ENCODE measurements around the gene NMUR1. TPM values are rescaled to one million over a fixed set of nuclear protein-coding genes. Genes with fewer than 3 reads are reported as not detected.

The NMUR1 gene
- total RNA-seq, 4 donors from 2014 or later = 0.32 to 2.2 (median 0.55) TPM; not detected in 1

DNA sequence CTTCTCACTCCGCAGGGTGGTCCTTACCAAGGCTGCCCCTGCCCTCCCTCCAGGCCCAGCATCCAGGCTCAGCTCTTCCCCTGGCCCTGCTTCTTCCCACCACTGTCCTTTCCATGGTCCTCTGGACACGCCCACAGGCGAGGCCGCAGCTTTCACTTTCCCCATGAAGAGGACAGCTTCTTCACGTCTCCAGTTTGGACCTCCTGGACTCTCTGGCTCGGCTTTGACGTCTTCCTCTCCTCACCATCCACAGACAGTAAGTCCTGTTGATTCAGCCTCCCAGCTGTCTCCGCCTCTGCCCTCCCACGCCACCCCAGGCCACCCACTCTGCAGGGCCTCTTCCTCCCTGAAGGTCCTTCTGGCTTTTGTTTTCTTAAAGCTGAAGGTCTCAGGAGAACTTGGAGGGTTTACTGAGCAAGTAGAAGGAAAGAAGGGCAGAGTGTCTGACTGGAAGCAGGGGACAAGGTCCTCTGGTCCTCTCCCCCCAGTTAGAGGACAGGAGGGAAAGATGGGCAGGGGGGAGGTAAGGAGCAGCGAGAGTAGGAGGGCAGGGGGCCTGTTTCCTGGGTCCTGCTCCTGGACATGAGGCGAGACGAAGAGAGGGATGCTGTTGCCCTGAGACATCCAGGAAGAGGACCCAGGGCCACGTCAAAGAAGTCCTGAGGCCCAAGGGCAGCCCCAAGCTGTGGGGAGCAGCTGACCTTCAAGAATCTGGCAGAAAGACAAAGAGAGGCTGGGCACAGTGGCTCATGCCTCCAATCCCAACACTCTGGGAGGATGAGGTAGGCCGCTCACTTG lies 24.7 kb upstream of the NMUR1 start:
- in situ Hi-C loops (cut with MboI; ENCODE audit: low pct_ligation_motif_present in 1 of 4, low pct_unique_long_range_greater_than_20kb in 1 of 4, low sequenced_read_pairs in 3 of 4) = no loop called here
- Histone ChIP-seq H3K27me3 (no peaks in the 10 kb centered on the region), H3K36me3 (no peaks in the 10 kb centered on the region), H3K9me3 (peaks cover 11 to 12% of the 10 kb centered on the region in 2 donors), H3K4me1 (peaks cover 0 to 26% (median 10%) of the 10 kb centered on the region in 4 donors), H3K27ac (peak overlapping the region; percentile 69 to 86 (median 80)), H3K4me3 (peak overlapping the region in 1 of 4 donors; percentile 36)
- DNase-seq = peak; percentile 64
- TF ChIP-seq POLR2A (IDR thresholded peaks at IDR 0.05) (no peak), POLR2AphosphoS5 (IDR thresholded peaks at IDR 0.05) (peak in 1 of 3 donors; percentile 26)
- 8 to 49% methylated on average over 4 to 14 of the region's 14 CpGs for WGBS, 2 donors (ENCODE audit: low coverage in 1 of 2)
- intact Hi-C loops (cut with DNase I; ENCODE audit: low total_unique reads) = no loop called here

DNA sequence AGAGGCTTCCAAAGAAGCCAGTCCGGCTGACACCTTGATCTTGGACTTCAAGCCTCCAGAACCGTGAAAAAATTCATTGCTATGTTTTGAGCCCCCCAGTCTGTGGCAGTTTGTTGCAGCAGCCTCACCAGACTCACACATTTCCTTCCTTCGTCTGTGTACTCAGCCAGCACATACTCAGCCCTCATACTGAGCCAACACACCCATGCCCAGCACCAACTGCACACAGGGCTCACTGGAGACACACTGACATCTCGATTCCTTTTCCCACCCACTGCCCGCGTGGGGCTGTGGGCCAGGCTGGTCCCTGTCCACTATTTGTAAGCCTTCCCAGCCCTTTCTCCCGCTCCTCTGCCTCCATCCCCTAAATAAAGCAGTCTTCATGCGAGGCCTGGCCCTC lies 24.1 kb upstream of the NMUR1 start:
- WGBS, 2 donors (ENCODE audit: low coverage in 1 of 2) = 51 to 54% methylated on average over 3 to 8 of the region's 8 CpGs
- TF ChIP-seq, protein P1, sequence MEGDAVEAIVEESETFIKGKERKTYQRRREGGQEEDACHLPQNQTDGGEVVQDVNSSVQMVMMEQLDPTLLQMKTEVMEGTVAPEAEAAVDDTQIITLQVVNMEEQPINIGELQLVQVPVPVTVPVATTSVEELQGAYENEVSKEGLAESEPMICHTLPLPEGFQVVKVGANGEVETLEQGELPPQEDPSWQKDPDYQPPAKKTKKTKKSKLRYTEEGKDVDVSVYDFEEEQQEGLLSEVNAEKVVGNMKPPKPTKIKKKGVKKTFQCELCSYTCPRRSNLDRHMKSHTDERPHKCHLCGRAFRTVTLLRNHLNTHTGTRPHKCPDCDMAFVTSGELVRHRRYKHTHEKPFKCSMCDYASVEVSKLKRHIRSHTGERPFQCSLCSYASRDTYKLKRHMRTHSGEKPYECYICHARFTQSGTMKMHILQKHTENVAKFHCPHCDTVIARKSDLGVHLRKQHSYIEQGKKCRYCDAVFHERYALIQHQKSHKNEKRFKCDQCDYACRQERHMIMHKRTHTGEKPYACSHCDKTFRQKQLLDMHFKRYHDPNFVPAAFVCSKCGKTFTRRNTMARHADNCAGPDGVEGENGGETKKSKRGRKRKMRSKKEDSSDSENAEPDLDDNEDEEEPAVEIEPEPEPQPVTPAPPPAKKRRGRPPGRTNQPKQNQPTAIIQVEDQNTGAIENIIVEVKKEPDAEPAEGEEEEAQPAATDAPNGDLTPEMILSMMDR (IDR thresholded peaks at IDR 0.05) = no peak
- TF ChIP-seq POLR2AphosphoS5 (IDR thresholded peaks at IDR 0.05) (no peak), EP300 (IDR thresholded peaks at IDR 0.05; ENCODE audit: low read depth) (no peak), POLR2A (IDR thresholded peaks at IDR 0.05) (no peak)
- H3K4me3 ChIP-seq = peak overlapping the region in 1 of 4 donors; percentile 36
- no peak for DNase-seq
- H3K36me3 ChIP-seq = no peaks in the 10 kb centered on the region
- intact Hi-C loops (cut with DNase I; ENCODE audit: low total_unique reads) = no loop called here
- in situ Hi-C loops (cut with MboI; ENCODE audit: low pct_ligation_motif_present in 1 of 4, low pct_unique_long_range_greater_than_20kb in 1 of 4, low sequenced_read_pairs in 3 of 4) = no loop called here
- H3K27ac ChIP-seq = peak overlapping the region; percentile 69 to 86 (median 80)
- H3K4me1 ChIP-seq = peaks cover 0 to 26% (median 10%) of the 10 kb centered on the region in 4 donors
- no peaks in the 10 kb centered on the region for H3K27me3 ChIP-seq
- H3K9me3 ChIP-seq = peaks cover 11 to 12% of the 10 kb centered on the region in 2 donors

DNA sequence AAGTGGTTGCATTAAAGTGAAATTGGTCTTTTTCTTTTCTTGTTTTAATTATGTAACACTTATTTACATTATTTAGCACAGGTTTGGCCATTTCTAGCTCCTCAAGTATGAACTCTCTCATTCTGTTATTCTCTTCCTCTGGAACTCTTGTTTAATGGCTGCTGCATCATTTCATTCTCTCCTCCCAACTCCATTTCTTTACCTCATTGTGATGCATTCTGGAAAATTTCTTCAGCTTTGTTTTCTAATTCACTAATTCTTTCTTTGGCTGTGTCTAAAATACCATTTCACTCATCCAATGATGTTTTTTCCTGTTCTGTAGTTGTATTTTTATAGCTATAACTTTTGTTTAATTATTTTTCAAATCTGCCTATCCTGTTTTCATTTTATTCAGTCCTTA lies 22.5 kb upstream of the NMUR1 start:
- in situ Hi-C loops (cut with MboI; ENCODE audit: low pct_ligation_motif_present in 1 of 4, low pct_unique_long_range_greater_than_20kb in 1 of 4, low sequenced_read_pairs in 3 of 4) = no loop called here

DNA sequence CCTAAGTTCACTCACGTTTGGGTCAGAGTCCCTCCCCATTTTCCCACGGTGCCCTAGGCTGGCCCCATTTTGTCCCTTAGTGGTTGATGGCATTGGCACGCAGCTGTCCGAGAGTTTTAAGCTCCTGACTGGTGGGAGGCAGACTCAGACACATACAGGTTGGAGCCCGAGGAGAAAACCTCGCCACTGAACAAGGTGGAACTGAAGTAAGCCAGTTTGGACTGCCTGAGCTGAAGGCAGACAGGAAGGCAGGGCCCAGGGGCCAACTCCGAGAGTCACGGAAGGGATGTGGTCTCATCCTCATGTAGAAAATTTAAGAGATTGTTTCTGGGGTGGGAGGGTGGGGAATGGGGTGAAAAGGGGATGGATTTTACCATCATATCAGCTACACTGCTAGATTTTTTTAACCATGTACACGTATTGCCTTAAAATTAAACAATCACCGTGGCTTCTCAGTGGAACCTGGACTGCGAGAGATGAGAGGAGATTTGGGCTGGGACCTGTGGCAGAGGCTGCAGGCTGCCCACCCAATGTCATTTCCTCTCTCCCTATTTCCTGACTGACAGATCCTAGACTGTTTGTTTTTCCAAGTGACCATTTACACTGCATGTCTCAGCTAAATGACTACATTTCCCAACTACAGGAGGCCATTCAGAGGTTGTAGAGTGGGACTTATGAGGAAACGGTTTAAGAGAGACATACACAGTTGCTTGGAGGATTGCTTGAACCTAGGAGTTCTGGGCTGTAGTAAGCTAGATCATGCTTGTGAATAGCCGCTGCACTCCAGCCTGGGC lies 19.4 kb upstream of the NMUR1 start:
- H3K9me3 ChIP-seq = peaks cover 11 to 12% of the 10 kb centered on the region in 2 donors
- H3K27me3 ChIP-seq = no peaks in the 10 kb centered on the region
- H3K36me3 ChIP-seq = no peaks in the 10 kb centered on the region
- H3K27ac ChIP-seq = no peak overlapping the region
- in situ Hi-C loops (cut with MboI; ENCODE audit: low pct_ligation_motif_present in 1 of 4, low pct_unique_long_range_greater_than_20kb in 1 of 4, low sequenced_read_pairs in 3 of 4) = no loop called here
- H3K4me3 ChIP-seq = no peak overlapping the region
- peaks cover 0 to 21% (median 9%) of the 10 kb centered on the region in 4 donors for H3K4me1 ChIP-seq
- TF ChIP-seq POLR2A (IDR thresholded peaks at IDR 0.05) = no peak
- TF ChIP-seq, protein P1 (IDR thresholded peaks at IDR 0.05) = no peak
- TF ChIP-seq POLR2AphosphoS5 (IDR thresholded peaks at IDR 0.05) = no peak
- TF ChIP-seq EP300 (IDR thresholded peaks at IDR 0.05; ENCODE audit: low read depth) = no peak
- no peak for DNase-seq
- intact Hi-C loops (cut with DNase I; ENCODE audit: low total_unique reads) = no loop called here
- WGBS, 2 donors (ENCODE audit: low coverage in 1 of 2) = 86% methylated on average over 4 to 13 of the region's 13 CpGs

More for the DNA sequence above, 22.5 kb upstream of the NMUR1 start:
- no peaks in the 10 kb centered on the region for H3K36me3 ChIP-seq
- TF ChIP-seq POLR2AphosphoS5 (IDR thresholded peaks at IDR 0.05) (no peak), POLR2A (IDR thresholded peaks at IDR 0.05) (no peak), EP300 (IDR thresholded peaks at IDR 0.05; ENCODE audit: low read depth) (no peak)
- TF ChIP-seq, protein P1 (IDR thresholded peaks at IDR 0.05) = no peak
- H3K9me3 ChIP-seq = peaks cover 11 to 12% of the 10 kb centered on the region in 2 donors
- H3K4me3 ChIP-seq = no peak overlapping the region
- H3K27ac ChIP-seq = no peak overlapping the region
- intact Hi-C loops (cut with DNase I; ENCODE audit: low total_unique reads) = loop anchor here (1.0 kb wide), 1 partner anchor 66 kb away; no protein-coding TSS in a partner anchor
- no peak for DNase-seq
- peaks cover 0 to 25% (median 9%) of the 10 kb centered on the region in 4 donors for H3K4me1 ChIP-seq
- no peaks in the 10 kb centered on the region for H3K27me3 ChIP-seq
